OCI-LY1 (cell line): ENCODE measurements around the gene EDC3.

Experiments used
- CTCF ChIP-seq: fragments of 200-600 bp; sonication (generic), shearing (Covaris generic); IDR thresholded peaks from 2 replicates; pipeline ENCODE4 v1.5.1; 2017; ENCODE audit warnings: mild to moderate bottlenecking, antibody characterized with exemption, low read length, moderate library complexity, mixed read lengths
- EZH2 ChIP-seq: fragments of 200-600 bp; sonication (generic), shearing (Covaris generic); IDR thresholded peaks from 2 replicates; pipeline ENCODE4 v1.8.0; 2017; ENCODE audit warnings: borderline replicate concordance, mixed run types, mild to moderate bottlenecking, antibody characterized with exemption, low read length, moderate library complexity, mixed read lengths

- TF ChIP-seq CTCF: no peak
- no peak for TF ChIP-seq EZH2
Measured at GRCh38 chr15:74663303-74664027, 32.4 kb downstream of the EDC3 start.
